Panc1 (cell line): Measurements from ENCODE around the gene SEMA4D. TPM values are rescaled to one million over a fixed set of nuclear protein-coding genes. Genes with fewer than 3 reads are reported as not detected.

Experiments
- ATAC-seq: fragments of 200-7000 bp; cut with Tn5 transposase; 2 replicates; pipeline ENCODE4 v1.9.1; 2020; ENCODE audit warnings: mild to moderate bottlenecking, moderate library complexity
- BruUV-seq: library from RNA; stranded (reverse); fragments of 400-500 nt; replicated peaks from 2 replicates; lab custom pipeline; 2021; lab: Mats Ljungman, UMichigan
- CTCF ChIA-PET: fragments of 300-600 bp; sonication (Branson Sonifier 250); formaldehyde crosslinking; loops from one replicate; lab custom pipeline; 2022; ENCODE audit warnings: antibody characterized with exemption; lab: Charles Lee
- POLR2A ChIA-PET: fragments of 300-600 bp; sonication (Branson Sonifier 250); formaldehyde crosslinking; loops from one replicate; lab custom pipeline; 2022; ENCODE audit warnings: antibody characterized with exemption; lab: Charles Lee
- DNase-seq: peaks from one replicate; pipeline ENCODE4 v3.0.0-alpha.2; 2010; ENCODE audit warnings: low read depth, low spot score
- H3K27ac ChIP-seq: 2 replicates; pipeline ENCODE4 v1.5.1; 2011; ENCODE audit warnings: mild to moderate bottlenecking, low read length, inconsistent platforms
- H3K27me3 ChIP-seq: fragments of 200-500 bp; sonication (Bioruptor generic); 2 replicates; pipeline ENCODE4 v1.6.0; 2014; ENCODE audit warnings: low read length, inconsistent platforms; ENCODE audit not compliant: control insufficient read depth, insufficient read depth
- H3K36me3 ChIP-seq: fragments of 200-500 bp; sonication (Bioruptor generic); 2 replicates; pipeline ENCODE4 v1.5.1; 2014; ENCODE audit warnings: inconsistent platforms, mild to moderate bottlenecking, low read length, moderate library complexity; ENCODE audit not compliant: control insufficient read depth, insufficient read depth
- H3K4me1 ChIP-seq: 2 replicates; pipeline ENCODE4 v1.5.1; 2011; ENCODE audit warnings: inconsistent platforms, mild to moderate bottlenecking, low read length, moderate library complexity; ENCODE audit not compliant: control insufficient read depth, insufficient read depth
- H3K4me3 ChIP-seq, 2 experiments: 2 replicates each; pipeline ENCODE4 v1.5.1; 2011 to 2012; ENCODE audit warnings: low read depth in 2 of 2, low read length in 2 of 2, mild to moderate bottlenecking in 2 of 2, inconsistent platforms in 1 of 2, moderate library complexity in 1 of 2
- H3K9me3 ChIP-seq: fragments of 200-500 bp; sonication (Bioruptor generic); 2 replicates; pipeline ENCODE4 v1.5.1; 2014; ENCODE audit warnings: low read depth, mild to moderate bottlenecking, inconsistent platforms, low read length, moderate library complexity; ENCODE audit not compliant: control insufficient read depth, insufficient read depth
- CTCF ChIP-seq: fragments of 450-650 bp; IDR thresholded peaks from 2 replicates; pipeline ENCODE4 v1.5.1; 2017; ENCODE audit warnings: mild to moderate bottlenecking
- POLR2AphosphoS5 ChIP-seq: IDR thresholded peaks from 2 replicates; pipeline ENCODE4 v1.6.1; 2012; ENCODE audit warnings: mild to moderate bottlenecking, low read depth, low read length, moderate library complexity
- REST ChIP-seq, 2 experiments: IDR thresholded peaks; 2 replicates each; pipeline ENCODE4 v1.6.1; 2011 to 2012; ENCODE audit warnings: low read depth in 2 of 2, control low read depth in 1 of 2, low read length in 1 of 2, mild to moderate bottlenecking in 1 of 2, moderate library complexity in 1 of 2; ENCODE audit not compliant: insufficient read depth in 1 of 2
- SIN3A ChIP-seq: IDR thresholded peaks from 2 replicates; pipeline ENCODE4 v1.6.1; 2012; ENCODE audit warnings: low read depth, mild to moderate bottlenecking, low read length, moderate library complexity, borderline replicate concordance; ENCODE audit not compliant: insufficient read depth
- TCF7L2 ChIP-seq: IDR thresholded peaks from 2 replicates; pipeline ENCODE4 v1.6.1; 2011; ENCODE audit warnings: mild to moderate bottlenecking, low read depth, low read length, inconsistent platforms
- in situ Hi-C: cut with HindIII; loops from 2 replicates; pipeline ENCODE4 v1.10.0; 2016; ENCODE audit warnings: low sequenced_read_pairs, low pct_unique_long_range_greater_than_20kb
- intact Hi-C: fragments of 100-400 bp; cut with micrococcal nuclease; formaldehyde crosslinking; loops from one replicate; pipeline ENCODE4 v1.10.0; 2022; ENCODE audit not compliant: unreplicated experiment
- total RNA-seq: library from RNA; stranded (reverse); gene quantifications from one replicate; pipeline ENCODE4 v1.2.1, GENCODE V29; 2021; ENCODE audit not compliant: unreplicated experiment

Gene SEMA4D
- total RNA-seq, 1 experiment from 2014 or later = 6.5 TPM

GRCh38 chr9:89381308-89381609 is 116.7 kb downstream of the SEMA4D start:
- DNase-seq (no peak), ATAC-seq (no peak; the same call in 1 of the 2 replicates)
- CTCF ChIA-PET = no interaction called here
- TF ChIP-seq POLR2AphosphoS5 (no peak), SIN3A (no peak), TCF7L2 (no peak), CTCF (no peak), REST (IDR thresholded peaks at IDR 0.05; ENCODE audit: insufficient read depth in 1 of 2, low read depth in 2 of 2, low read length in 1 of 2) (no peak)
- Histone ChIP-seq H3K4me3 (no peak overlapping the region), H3K9me3 (no peaks in the 10 kb centered on the region), H3K27ac (no peak overlapping the region), H3K4me1 (no peaks in the 10 kb centered on the region), H3K27me3 (no peaks in the 10 kb centered on the region), H3K36me3 (no peaks in the 10 kb centered on the region)
- no TSS peak for BruUV-seq
- intact Hi-C loops = no loop called here
- POLR2A ChIA-PET = no interaction called here
- in situ Hi-C loops = no loop called here

GRCh38 chr9:89380437-89381307 is 117.2 kb downstream of the SEMA4D start:
- in situ Hi-C loops = no loop called here
- no TSS peak for BruUV-seq
- POLR2A ChIA-PET = no interaction called here

More at GRCh38 chr9:89380437-89381307, 117.2 kb downstream of the SEMA4D start:
- Histone ChIP-seq H3K27ac (no peak overlapping the region), H3K9me3 (no peaks in the 10 kb centered on the region), H3K36me3 (no peaks in the 10 kb centered on the region), H3K27me3 (no peaks in the 10 kb centered on the region), H3K4me1 (no peaks in the 10 kb centered on the region), H3K4me3 (no peak overlapping the region)
- intact Hi-C loops = no loop called here
- no peak for DNase-seq
- CTCF ChIA-PET = no interaction called here
- TF ChIP-seq TCF7L2 (no peak), REST (IDR thresholded peaks at IDR 0.05; ENCODE audit: insufficient read depth in 1 of 2, low read depth in 2 of 2, low read length in 1 of 2) (no peak), POLR2AphosphoS5 (no peak), CTCF (no peak), SIN3A (no peak)
- no peak for ATAC-seq
